H1 (cell line): ENCODE measurements around the gene VPS35L. TPM values are rescaled to one million over a fixed set of nuclear protein-coding genes. Genes with fewer than 3 reads are reported as not detected.

Source experiments
- CEBPB ChIP-seq: IDR thresholded peaks from 2 replicates; pipeline ENCODE4 v1.6.1; 2012; ENCODE audit warnings: low read depth, low read length
- CTCF ChIP-seq, 3 experiments: IDR thresholded peaks; 1 replicate in 2 of 3; 2 replicates in 1 of 3; pipeline versions ENCODE4 v1.5.1 to v1.6.1; 2011; ENCODE audit warnings: low read length in 3 of 3, mild to moderate bottlenecking in 3 of 3, inconsistent platforms in 2 of 3, low read depth in 1 of 3, moderate library complexity in 1 of 3; ENCODE audit not compliant: insufficient read depth in 1 of 3; ENCODE audit errors: control extremely low read depth in 1 of 3
- FOSL1 ChIP-seq: IDR thresholded peaks from 2 replicates; pipeline ENCODE4 v1.6.1; 2011; ENCODE audit warnings: mild to moderate bottlenecking, low read depth, low read length, moderate library complexity; ENCODE audit not compliant: insufficient read depth
- polyA plus RNA-seq, 7 experiments: library from polyadenylated mRNA; depleted of rRNA in 3 of 7; stranded (reverse) in 5 of 7; unstranded in 2 of 7; fragments of >200 nt in 5 of 7; fragments of 200-250 nt in 2 of 7; gene quantifications; 1 replicate in 5 of 7; 2 replicates in 1 of 7; 4 replicates in 1 of 7; pipeline versions ENCODE4 v1.2.1 to v1.2.3, GENCODE V29; 2011 to 2013; ENCODE audit warnings: missing spikeins in 2 of 7, mixed read lengths in 2 of 7
- total RNA-seq: library from RNA; stranded (reverse); fragmentation: NEBNext Ultra II Directional; extraction: Animal tissue kit (Norgen Biotek cat#: 25700); gene quantifications from 2 replicates; pipeline ENCODE4 v1.2.1, GENCODE V29; 2021

Gene VPS35L
- total and polyA plus RNA-seq, 2 of the 8 experiments (the other 6 are each of a cell fraction or from before 2014, with no cell fraction given), result 31.5 to 57.1 TPM

- TF ChIP-seq CTCF (IDR thresholded peaks at IDR 0.05; ENCODE audit: control extremely low read depth in 1 of 3, insufficient read depth in 1 of 3, low read depth in 1 of 3, low read length in 3 of 3), result no peak
- TF ChIP-seq CEBPB, result no peak
- TF ChIP-seq FOSL1, result no peak
- TF ChIP-seq, all 59 proteins: peak for 0
These were observed 48.5 kb upstream of the VPS35L start (continued) for GRCh38 chr16:19506965-19507364.
